ENCODE data around the gene SLC40A1. TPM values are rescaled to one million over a fixed set of nuclear protein-coding genes. Genes with fewer than 3 reads are reported as not detected.

Gene SLC40A1
- total and polyA plus RNA-seq, 10 of the 15 experiments (the other 5 are each of a cell fraction or from before 2014, with no cell fraction given): 0.01 to 0.38 (median 0.08) TPM; not detected in 7

DNA sequence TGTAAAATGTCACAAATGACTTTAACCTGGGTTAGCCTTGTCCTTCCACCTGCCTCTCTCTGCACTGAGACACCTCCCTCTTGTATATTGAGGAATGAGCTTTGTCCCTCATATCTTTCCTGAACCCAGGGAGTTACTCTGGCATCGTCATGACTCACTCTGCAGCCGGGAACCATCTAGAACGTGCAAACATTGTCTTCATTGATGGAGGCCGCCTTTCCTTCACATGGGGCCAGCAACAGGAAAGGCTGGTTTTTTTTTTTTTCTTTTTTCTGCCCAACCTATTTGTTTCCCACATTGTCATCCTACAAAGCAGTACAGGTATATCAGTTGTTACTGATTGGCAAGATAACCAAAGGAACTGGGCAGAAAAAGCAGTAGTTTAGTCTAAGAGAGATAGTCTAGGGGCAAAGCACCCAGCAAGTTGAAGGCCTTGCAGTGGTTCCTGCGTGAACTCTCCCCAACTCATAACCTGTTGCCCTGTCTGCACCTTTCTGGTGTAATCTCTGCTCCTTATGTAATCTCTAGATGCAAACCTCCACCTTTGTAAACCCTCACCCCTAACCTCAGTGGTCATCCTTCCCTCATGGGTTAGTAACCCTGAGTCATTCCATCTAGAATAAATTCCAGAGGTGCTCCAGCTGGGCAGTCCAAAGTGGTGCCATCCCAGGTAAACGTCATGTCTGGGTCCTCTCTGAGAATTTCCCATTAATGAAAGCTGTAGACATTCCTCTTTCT, 38.3 kb downstream of the SLC40A1 start:
- H3K36me3 ChIP-seq (ENCODE audit: control insufficient read depth in 2 of 2, insufficient read depth in 2 of 2, low read length in 1 of 2): no peaks in the 10 kb centered on the region
- in situ Hi-C loops (cut with MboI): no loop called here
- H3K9me3 ChIP-seq (replicated peaks; ENCODE audit: control insufficient read depth, insufficient read depth, low read length): no peaks in the 10 kb centered on the region
- ChIA-PET SMC1A (ENCODE audit: uncharacterized antibody, unreplicated experiment) (interaction anchor here (1.2 to 1.4 kb wide), 2 partner anchors 14 to 16 kb away, joined by 3 read pairs; no protein-coding TSS in a partner anchor), RAD21 (ENCODE audit: unreplicated experiment) (no interaction called here), CTCF (no interaction called here), POLR2A (no interaction called here)
- no peak overlapping the region for H3K4me2 ChIP-seq (ENCODE audit: control insufficient read depth, insufficient read depth)
- H3K79me2 ChIP-seq (ENCODE audit: control insufficient read depth, insufficient read depth, low read length): no peaks in the 10 kb centered on the region
- intact Hi-C loops (cut with micrococcal nuclease; ENCODE audit: unreplicated experiment): no loop called here
- H2AFZ ChIP-seq (ENCODE audit: control insufficient read depth, low read depth, low read length): no peak overlapping the region
- H3K9ac ChIP-seq (ENCODE audit: control insufficient read depth, insufficient read depth, low read length): no peak overlapping the region
- no peaks in the 10 kb centered on the region for H3K4me1 ChIP-seq (ENCODE audit: control insufficient read depth, insufficient read depth, low read length)
- no peak overlapping the region for H3K4me3 ChIP-seq
- H3K27me3 ChIP-seq (replicated peaks in 1 of 2; ENCODE audit: control insufficient read depth in 2 of 2, insufficient read depth in 2 of 2, low read length in 1 of 2): no peaks in the 10 kb centered on the region
- ATAC-seq (no peak), DNase-seq (ENCODE audit: low read depth, low spot score) (no peak), FAIRE-seq (no peak)
- no peak overlapping the region for H3K27ac ChIP-seq (ENCODE audit: control insufficient read depth, insufficient read depth)
- no peaks in the 10 kb centered on the region for H4K20me1 ChIP-seq (ENCODE audit: control insufficient read depth, insufficient read depth)
- 17% methylated on average over 6 of the region's 6 CpGs for WGBS (ENCODE audit: insufficient coverage, insufficient replicate concordance, low lambda C conversion rate, missing lambda C conversion rate)
- BruUV-seq (replicated peaks): no TSS peak
- TF ChIP-seq CHD4 (IDR thresholded peaks at IDR 0.05) (no peak), YY1 (IDR thresholded peaks at IDR 0.05; ENCODE audit: low read depth, low read length) (no peak), STAT1 (conservative IDR thresholded peaks at IDR 0.05) (no peak), TCF3 (IDR thresholded peaks at IDR 0.05; ENCODE audit: borderline replicate concordance, insufficient read depth, low read depth, low read length) (no peak), POU2F2 (IDR thresholded peaks at IDR 0.05; ENCODE audit: borderline replicate concordance, low read depth, low read length) (no peak), SIN3A (IDR thresholded peaks at IDR 0.05; ENCODE audit: low read depth, low read length) (no peak), RAD21 (IDR thresholded peaks at IDR 0.05; ENCODE audit: insufficient read depth, low read depth, low read length) (no peak), BACH1 (IDR thresholded peaks at IDR 0.05; ENCODE audit: borderline replicate concordance) (no peak), IKZF1 (conservative IDR thresholded peaks at IDR 0.05) (no peak), NFYA (IDR thresholded peaks at IDR 0.05; ENCODE audit: borderline replicate concordance, low read depth, low read length) (no peak)
- TF ChIP-seq, protein P1, sequence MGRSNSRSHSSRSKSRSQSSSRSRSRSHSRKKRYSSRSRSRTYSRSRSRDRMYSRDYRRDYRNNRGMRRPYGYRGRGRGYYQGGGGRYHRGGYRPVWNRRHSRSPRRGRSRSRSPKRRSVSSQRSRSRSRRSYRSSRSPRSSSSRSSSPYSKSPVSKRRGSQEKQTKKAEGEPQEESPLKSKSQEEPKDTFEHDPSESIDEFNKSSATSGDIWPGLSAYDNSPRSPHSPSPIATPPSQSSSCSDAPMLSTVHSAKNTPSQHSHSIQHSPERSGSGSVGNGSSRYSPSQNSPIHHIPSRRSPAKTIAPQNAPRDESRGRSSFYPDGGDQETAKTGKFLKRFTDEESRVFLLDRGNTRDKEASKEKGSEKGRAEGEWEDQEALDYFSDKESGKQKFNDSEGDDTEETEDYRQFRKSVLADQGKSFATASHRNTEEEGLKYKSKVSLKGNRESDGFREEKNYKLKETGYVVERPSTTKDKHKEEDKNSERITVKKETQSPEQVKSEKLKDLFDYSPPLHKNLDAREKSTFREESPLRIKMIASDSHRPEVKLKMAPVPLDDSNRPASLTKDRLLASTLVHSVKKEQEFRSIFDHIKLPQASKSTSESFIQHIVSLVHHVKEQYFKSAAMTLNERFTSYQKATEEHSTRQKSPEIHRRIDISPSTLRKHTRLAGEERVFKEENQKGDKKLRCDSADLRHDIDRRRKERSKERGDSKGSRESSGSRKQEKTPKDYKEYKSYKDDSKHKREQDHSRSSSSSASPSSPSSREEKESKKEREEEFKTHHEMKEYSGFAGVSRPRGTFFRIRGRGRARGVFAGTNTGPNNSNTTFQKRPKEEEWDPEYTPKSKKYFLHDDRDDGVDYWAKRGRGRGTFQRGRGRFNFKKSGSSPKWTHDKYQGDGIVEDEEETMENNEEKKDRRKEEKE (IDR thresholded peaks at IDR 0.05): no peak
- TF ChIP-seq, protein P2, sequence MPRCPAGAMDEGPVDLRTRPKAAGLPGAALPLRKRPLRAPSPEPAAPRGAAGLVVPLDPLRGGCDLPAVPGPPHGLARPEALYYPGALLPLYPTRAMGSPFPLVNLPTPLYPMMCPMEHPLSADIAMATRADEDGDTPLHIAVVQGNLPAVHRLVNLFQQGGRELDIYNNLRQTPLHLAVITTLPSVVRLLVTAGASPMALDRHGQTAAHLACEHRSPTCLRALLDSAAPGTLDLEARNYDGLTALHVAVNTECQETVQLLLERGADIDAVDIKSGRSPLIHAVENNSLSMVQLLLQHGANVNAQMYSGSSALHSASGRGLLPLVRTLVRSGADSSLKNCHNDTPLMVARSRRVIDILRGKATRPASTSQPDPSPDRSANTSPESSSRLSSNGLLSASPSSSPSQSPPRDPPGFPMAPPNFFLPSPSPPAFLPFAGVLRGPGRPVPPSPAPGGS (IDR thresholded peaks at IDR 0.05; ENCODE audit: borderline replicate concordance, insufficient read depth, low read depth, low read length, poor library complexity, severe bottlenecking): no peak
- TF ChIP-seq, protein P3, sequence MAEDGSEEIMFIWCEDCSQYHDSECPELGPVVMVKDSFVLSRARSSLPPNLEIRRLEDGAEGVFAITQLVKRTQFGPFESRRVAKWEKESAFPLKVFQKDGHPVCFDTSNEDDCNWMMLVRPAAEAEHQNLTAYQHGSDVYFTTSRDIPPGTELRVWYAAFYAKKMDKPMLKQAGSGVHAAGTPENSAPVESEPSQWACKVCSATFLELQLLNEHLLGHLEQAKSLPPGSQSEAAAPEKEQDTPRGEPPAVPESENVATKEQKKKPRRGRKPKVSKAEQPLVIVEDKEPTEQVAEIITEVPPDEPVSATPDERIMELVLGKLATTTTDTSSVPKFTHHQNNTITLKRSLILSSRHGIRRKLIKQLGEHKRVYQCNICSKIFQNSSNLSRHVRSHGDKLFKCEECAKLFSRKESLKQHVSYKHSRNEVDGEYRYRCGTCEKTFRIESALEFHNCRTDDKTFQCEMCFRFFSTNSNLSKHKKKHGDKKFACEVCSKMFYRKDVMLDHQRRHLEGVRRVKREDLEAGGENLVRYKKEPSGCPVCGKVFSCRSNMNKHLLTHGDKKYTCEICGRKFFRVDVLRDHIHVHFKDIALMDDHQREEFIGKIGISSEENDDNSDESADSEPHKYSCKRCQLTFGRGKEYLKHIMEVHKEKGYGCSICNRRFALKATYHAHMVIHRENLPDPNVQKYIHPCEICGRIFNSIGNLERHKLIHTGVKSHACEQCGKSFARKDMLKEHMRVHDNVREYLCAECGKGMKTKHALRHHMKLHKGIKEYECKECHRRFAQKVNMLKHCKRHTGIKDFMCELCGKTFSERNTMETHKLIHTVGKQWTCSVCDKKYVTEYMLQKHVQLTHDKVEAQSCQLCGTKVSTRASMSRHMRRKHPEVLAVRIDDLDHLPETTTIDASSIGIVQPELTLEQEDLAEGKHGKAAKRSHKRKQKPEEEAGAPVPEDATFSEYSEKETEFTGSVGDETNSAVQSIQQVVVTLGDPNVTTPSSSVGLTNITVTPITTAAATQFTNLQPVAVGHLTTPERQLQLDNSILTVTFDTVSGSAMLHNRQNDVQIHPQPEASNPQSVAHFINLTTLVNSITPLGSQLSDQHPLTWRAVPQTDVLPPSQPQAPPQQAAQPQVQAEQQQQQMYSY (CRISPR knock-in tag; IDR thresholded peaks at IDR 0.05): no peak
- TF ChIP-seq, protein P4, sequence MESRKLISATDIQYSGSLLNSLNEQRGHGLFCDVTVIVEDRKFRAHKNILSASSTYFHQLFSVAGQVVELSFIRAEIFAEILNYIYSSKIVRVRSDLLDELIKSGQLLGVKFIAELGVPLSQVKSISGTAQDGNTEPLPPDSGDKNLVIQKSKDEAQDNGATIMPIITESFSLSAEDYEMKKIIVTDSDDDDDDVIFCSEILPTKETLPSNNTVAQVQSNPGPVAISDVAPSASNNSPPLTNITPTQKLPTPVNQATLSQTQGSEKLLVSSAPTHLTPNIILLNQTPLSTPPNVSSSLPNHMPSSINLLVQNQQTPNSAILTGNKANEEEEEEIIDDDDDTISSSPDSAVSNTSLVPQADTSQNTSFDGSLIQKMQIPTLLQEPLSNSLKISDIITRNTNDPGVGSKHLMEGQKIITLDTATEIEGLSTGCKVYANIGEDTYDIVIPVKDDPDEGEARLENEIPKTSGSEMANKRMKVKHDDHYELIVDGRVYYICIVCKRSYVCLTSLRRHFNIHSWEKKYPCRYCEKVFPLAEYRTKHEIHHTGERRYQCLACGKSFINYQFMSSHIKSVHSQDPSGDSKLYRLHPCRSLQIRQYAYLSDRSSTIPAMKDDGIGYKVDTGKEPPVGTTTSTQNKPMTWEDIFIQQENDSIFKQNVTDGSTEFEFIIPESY (IDR thresholded peaks at IDR 0.05): no peak

Data from GM12878 (cell line).